ENCODE measurements around the gene TSPAN9.

TSPAN9 gene

GRCh38 chr12:3226264-3226663, 149.1 kb downstream of the TSPAN9 start:
- DNase-seq (ENCODE audit: low read depth), result no peak
- no peak overlapping the region for H3K4me3 ChIP-seq (ENCODE audit: low read depth, low read length)
- TF ChIP-seq CTCF (IDR thresholded peaks at IDR 0.05; ENCODE audit: control insufficient read depth, extremely low read depth, insufficient read depth), result no peak

DNA sequence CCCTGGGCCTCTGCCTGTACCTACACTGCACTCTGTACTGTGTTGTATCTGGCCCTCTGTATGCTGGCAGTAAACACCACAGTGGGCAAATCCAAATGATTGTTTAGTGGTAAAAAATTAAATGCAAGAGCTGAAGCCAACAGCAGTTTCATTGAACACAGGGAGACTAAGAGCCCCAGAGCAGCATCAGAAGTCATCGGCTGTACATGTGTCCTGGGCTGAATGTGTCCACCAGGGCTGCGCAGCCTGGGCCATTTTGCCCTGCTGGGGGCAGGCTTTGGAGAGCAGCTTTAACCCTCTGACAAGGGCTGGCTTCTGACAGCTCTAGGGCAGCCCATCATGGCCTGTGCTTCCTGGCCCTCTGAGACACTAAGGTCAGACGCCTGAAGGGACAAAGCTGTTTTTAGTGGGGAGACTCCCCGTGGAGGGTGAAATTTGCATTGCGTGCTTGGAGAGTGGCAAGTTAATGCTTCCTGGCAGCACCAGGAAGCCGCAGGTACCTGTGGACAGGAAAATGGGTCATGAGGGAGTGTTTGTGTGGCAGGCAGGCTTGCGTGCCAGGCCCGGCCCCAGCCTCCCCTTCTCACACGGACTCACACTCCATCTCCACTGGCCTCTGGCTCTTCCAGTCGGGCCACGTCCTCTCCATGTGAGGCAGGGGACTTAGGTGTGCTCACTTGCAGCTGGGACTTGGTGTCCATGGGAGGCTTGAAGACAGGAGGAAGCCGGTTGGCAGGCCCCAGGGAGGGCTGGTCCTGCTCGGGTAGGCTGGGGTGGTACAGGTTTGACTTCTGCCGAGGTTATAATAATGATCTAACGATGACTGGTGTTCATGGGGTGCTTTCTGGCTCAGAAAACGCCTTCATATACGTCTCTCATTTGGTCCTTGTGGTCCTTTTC, 150.1 kb downstream of the TSPAN9 start:
- no peak for DNase-seq (ENCODE audit: low read depth)
- no peak overlapping the region for H3K4me3 ChIP-seq (ENCODE audit: low read depth, low read length)
- no peak for TF ChIP-seq CTCF (IDR thresholded peaks at IDR 0.05; ENCODE audit: control insufficient read depth, extremely low read depth, insufficient read depth)

DNA sequence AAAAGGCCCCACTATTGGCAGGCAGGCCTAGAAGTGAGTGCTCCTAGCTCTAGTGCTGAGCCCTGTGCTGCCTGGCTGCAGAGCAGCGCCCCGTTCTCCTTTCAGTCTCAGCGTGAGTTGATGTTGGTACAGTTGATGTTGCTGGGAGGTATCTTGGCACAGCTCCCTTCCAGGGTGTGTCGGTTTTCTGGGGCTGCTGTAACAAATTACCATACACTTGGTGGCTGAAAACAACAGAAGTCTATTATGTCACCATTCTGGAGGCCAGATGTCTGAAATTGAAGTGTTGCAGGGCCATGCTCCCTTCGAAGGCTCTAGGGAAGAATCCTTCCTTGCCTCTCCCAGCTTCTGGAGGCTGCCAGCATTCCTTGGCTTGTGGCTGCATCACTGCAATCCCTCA, 151.4 kb downstream of the TSPAN9 start:
- H3K4me3 ChIP-seq (ENCODE audit: low read depth, low read length), result no peak overlapping the region
- no peak for TF ChIP-seq CTCF (IDR thresholded peaks at IDR 0.05; ENCODE audit: control insufficient read depth, extremely low read depth, insufficient read depth)
- DNase-seq (ENCODE audit: low read depth), result no peak

- no peak overlapping the region for H3K4me3 ChIP-seq (ENCODE audit: low read depth, low read length)
- no peak for TF ChIP-seq CTCF (IDR thresholded peaks at IDR 0.05; ENCODE audit: control insufficient read depth, extremely low read depth, insufficient read depth)
- no peak for DNase-seq (ENCODE audit: low read depth)
Measured at GRCh38 chr12:3229577-3229976, 152.4 kb downstream of the TSPAN9 start.

DNA sequence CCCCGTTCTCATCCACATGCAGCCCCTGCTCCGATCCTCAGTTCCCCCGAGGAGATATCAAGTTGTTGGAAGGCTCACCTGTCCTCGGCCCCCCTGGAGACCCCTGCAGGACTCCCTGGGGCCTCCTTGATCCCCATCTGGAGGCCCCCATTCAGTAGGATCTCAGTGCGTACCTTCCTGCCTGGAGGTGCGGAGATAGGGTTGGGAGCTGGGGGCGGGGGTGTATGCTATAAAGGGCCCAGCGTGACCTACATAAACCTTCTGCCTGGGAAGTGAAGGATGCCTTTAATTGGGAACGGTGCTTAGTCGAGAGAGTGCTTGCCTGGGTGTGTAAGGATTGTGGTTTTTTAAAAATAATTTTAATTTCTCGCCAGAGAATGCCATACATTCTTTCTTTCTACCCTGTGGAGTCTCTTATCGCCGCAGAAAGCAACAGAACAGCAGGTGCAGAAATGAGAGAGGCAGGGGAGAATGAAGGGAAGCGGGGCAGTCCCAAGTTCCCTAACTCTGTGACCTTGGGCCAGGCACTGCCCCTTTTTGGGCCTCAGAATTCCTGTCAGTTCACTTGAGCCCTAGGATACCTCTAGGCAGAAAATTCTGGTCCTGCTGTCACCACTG, 153.7 kb downstream of the TSPAN9 start:
- H3K4me3 ChIP-seq (ENCODE audit: low read depth, low read length), result no peak overlapping the region
- DNase-seq (ENCODE audit: low read depth), result no peak
- no peak for TF ChIP-seq CTCF (IDR thresholded peaks at IDR 0.05; ENCODE audit: control insufficient read depth, extremely low read depth, insufficient read depth)

DNA sequence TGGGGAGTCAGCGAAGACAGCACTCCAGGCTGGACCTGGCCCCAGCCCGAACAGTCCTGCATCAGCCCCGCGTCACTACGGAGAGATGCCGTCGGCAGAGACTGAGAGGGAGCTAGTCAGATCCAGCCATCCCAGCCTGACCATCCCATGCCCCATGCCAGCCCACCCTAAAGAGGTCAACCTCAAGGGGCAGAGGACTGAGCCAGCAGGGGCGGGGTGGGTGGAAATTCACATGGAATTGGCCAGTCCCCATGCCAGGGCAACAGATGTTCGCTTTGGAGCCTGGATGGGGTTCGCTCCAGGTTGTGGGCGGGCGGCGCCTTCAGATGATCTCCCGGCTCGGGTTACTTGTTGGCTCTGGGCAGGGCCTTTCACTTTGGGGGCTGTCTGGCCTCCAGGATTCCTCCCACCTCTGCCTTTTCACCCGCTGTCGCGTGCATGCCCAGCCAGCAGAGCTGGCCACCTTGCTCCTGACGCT, 154.3 kb downstream of the TSPAN9 start:
- no peak for TF ChIP-seq CTCF (IDR thresholded peaks at IDR 0.05; ENCODE audit: control insufficient read depth, extremely low read depth, insufficient read depth)
- H3K4me3 ChIP-seq (ENCODE audit: low read depth, low read length), result no peak overlapping the region
- no peak for DNase-seq (ENCODE audit: low read depth)

All from LNCaP clone FGC (cell line).